AG10803 (cell line): ENCODE measurements around the gene SMIM29.
"Not testable (repeated sequence)": the region's sequence is repeated elsewhere in the genome, so short reads cannot be mapped to it uniquely, and the experiment has no call there.

Source experiments
- DNase-seq: peaks from one replicate; pipeline ENCODE4 v3.0.0; 2010; ENCODE audit warnings: low read depth
- H3K4me3 ChIP-seq: 2 replicates; pipeline ENCODE4 v1.5.1; 2011; ENCODE audit warnings: mild to moderate bottlenecking, low read length, control low read depth
- TF ChIP-seq, protein P1 (sequence below): conservative IDR thresholded peaks from 2 replicates; pipeline ENCODE4 v1.5.1; 2011; ENCODE audit warnings: mild to moderate bottlenecking, low read length, control low read depth, inconsistent platforms

SMIM29 gene

DNA sequence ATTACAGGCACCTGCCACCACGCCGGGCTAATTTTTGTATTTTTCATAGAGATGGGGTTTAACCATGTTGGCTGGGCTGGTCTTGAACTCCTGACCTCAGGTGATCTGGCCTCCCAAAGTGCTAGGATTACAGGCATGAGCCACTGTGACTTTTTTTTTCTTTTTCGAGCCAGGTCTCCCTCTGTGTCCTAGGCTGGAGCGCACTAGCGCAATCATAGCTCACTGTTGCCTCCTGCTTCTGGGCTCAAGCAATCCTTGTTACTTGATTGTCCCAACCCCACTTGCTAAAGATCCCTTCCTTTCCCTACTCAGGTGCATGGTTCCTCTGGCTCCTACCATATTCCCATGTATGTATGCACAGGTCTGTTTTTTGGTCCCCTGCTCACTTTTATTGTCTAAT lies 27.4 kb upstream of the SMIM29 start:
- DNase-seq, result no peak
- TF ChIP-seq, protein P1, sequence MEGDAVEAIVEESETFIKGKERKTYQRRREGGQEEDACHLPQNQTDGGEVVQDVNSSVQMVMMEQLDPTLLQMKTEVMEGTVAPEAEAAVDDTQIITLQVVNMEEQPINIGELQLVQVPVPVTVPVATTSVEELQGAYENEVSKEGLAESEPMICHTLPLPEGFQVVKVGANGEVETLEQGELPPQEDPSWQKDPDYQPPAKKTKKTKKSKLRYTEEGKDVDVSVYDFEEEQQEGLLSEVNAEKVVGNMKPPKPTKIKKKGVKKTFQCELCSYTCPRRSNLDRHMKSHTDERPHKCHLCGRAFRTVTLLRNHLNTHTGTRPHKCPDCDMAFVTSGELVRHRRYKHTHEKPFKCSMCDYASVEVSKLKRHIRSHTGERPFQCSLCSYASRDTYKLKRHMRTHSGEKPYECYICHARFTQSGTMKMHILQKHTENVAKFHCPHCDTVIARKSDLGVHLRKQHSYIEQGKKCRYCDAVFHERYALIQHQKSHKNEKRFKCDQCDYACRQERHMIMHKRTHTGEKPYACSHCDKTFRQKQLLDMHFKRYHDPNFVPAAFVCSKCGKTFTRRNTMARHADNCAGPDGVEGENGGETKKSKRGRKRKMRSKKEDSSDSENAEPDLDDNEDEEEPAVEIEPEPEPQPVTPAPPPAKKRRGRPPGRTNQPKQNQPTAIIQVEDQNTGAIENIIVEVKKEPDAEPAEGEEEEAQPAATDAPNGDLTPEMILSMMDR, result no peak
- H3K4me3 ChIP-seq, result no peak overlapping the region

DNA sequence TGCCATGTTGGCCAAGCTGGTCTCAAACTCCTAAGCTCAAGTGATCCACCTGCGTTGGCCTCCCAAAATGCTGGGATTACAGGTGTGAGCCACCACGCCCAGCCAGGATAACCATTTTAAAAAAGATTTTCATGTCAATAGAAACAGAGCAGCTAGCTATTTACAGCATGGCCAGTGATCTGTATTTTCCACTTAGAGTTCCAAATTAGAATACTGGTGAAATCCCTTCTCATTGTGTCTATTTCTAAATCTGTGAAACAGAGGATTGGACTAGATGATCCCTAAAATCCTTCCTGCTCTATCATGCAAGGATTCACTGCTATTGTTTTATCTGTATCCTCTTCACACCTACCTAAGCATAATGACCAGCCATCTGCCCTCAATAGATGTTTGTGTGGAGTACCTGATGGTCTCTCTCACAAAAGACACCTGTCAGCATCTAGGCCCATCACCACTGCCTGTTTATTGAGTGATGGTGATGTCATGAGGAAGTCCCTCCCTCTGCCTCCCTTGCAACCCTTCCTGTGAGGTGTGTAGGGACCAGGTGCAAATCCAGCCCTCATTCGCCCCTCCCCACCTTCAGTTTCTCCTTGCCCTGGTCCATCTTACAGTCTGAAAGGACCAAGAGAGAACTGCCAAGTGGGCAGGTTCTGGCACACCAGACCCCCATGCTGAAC lies 26.5 kb upstream of the SMIM29 start:
- H3K4me3 ChIP-seq, result no peak overlapping the region
- DNase-seq, result no peak
- TF ChIP-seq, protein P1, result no peak

DNA sequence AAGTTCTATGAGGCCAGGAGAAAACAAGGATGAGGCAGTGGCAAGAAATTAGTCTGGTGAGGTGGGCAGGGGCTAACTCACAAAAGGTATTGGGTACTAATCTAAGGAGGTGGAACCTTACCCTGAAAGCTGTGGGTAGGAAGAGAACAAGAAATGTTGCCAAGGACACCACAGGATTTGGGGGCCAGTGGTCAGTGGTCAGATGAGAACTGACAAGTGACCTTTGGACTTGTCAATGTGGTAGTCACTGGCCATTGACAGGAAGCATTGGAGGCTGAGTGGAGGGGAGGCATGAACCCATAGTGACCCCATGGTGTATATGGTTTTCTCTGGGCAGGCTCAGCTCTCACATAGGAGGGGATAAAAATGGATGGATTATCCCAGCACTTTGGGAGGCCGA lies 25.3 kb upstream of the SMIM29 start:
- DNase-seq, result no peak

DNA sequence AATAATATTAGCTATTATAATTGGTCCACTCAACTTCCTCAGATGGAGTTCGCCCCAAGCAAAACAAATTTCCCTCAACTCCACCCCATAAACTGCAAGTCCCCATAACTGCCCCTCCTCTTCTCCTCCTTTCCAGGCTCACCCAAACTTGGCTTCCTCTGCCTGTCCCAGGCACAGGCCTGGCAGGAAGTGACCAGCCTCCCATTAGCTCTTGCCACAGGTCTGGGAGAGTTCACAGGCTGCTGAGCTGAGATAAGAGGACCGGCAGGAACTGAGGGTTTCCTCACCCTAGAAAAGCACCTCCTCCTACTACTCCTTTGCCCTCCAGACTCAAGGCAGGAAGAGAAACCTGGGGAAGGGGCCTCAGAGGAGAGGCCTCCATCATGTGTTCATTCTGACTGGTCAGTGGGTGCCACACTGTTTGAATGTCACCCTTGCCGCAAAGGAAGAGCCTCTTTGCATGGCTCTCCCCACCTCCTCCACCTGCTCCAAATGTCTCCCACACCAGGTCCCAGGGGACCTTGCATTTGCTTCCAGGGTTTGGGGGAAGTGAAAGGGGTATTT lies 24.5 kb upstream of the SMIM29 start:
- TF ChIP-seq, protein P1, result no peak
- H3K4me3 ChIP-seq, result no peak overlapping the region
- DNase-seq, result peak; percentile 9

More for the DNA sequence above, 25.3 kb upstream of the SMIM29 start:
- no peak overlapping the region for H3K4me3 ChIP-seq
- TF ChIP-seq, protein P1, result no peak

DNA sequence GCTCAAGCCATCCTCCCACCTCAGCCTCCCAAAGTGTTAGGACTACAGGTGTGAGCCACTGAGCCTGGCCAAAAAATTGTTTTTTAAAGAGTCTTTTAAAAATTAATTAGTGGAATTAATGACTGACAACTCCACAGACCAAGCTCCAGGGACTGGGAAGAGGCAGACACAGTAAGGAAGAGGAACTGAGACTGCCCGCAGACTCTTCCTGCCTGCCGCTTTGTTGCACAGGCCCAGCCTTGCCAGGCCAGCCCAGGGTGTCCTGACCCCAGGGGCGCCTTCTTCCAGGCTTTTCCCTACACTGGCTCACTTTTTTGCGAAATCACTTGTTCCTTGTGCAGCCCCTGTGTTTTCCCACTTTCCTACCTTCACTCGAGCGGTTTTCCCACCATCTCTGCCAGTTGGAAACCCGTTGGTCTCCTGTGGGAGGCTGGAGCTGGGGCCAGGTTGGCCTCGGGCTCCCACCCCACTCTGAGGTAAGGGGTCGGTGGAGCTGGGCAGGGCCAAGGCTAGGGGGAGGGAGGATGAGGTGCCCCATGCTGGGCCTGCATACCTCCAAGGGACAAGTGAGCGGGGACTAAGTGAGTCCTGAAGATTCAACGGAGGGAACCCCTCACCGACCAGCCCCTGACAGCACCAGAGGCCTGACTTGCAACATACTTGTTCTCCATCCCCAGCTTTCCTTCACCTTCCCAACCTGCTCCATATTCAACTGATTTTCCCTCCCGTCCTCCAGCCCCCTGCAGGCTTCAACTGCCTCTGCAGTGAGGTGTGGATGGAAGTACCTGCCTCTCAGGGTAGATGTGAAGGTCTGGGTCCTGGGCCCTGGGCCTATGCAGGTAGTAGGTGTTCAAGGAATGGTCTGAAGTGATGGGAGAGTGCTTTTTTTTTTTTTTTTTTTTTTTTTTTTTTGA lies 23.5 kb upstream of the SMIM29 start:
- no peak overlapping the region for H3K4me3 ChIP-seq
- no peak for DNase-seq
- TF ChIP-seq, protein P1, result no peak

DNA sequence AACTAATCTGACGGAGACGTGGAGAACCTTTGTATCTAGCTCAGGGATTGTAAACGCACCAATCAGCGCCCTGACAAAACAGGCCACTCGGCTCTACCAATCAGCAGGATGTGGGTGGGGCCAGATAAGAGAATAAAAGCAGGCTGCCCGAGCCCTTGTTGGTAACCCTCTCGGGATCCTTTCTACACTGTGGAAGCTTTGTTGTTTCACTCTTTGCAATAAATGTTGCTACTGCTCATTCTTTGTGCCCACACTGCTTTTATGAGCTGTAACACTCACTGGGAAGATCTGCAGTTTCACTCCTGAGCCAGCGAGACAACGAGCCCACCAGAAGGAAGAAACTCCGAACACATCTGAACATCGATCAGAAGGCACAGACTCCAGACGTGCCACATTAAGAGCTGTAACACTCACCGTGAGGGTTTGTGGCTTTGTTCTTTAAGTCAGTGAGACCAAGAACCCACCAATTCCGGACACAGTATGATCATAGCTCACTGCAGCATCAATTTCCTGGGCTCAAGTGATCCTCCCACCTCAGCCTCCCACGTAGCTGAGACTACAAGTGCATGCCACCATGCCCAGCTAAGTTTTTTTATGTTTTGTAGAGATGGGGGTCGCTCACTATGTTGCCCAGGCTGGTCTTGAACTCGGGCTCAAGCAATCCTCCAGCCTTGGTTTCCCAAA lies 21.0 kb upstream of the SMIM29 start:
- H3K4me3 ChIP-seq, DNase-seq: not testable (repeated sequence)

DNA sequence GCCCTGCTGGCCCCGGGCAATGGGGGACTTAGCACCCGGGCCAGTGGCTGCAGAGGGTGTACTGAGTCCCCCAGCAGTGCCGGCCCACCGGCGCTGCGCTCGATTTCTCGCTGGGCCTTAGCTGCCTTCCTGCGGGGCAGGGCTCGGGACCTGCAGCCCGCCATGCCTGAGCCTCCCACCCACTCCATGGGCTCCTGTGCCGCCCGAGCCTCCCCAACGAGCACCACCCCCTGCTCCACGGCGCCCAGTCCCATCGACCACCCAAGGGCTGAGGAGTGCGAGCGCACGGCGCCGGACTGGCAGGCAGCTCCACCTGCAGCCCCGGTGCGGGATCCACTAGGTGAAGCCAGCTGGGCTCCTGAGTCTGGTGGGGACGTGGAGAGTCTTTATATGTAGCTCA lies 20.3 kb upstream of the SMIM29 start:
- DNase-seq, result not testable (repeated sequence)

More for the DNA sequence above, 20.3 kb upstream of the SMIM29 start:
- not testable (repeated sequence) for H3K4me3 ChIP-seq
